ENCODE results near the gene ARL8B. TPM values are rescaled to one million over a fixed set of nuclear protein-coding genes. Genes with fewer than 3 reads are reported as not detected.

The ARL8B gene
- total and polyA plus RNA-seq, 9 of the 15 experiments (the other 6 are each of a cell fraction or from before 2014, with no cell fraction given): 28.5 to 99.4 (median 77.2) TPM

- TF ChIP-seq YY1 (IDR thresholded peaks at IDR 0.05; ENCODE audit: borderline replicate concordance in 1 of 3, control insufficient read depth in 1 of 3, extremely low read depth in 1 of 3, insufficient read depth in 3 of 3, insufficient read length in 1 of 3, insufficient replicate concordance in 2 of 3, low read depth in 1 of 3, low read length in 2 of 3) (peak in 1 of 3 experiments; percentile 52), RB1 (IDR thresholded peaks at IDR 0.05; ENCODE audit: low read depth) (no peak; the same call in 1 of the 2 replicates), GABPB1 (CRISPR knock-in tag; IDR thresholded peaks at IDR 0.05) (peak; percentile 72), DPF2 (IDR thresholded peaks at IDR 0.05) (peak; percentile 50), FOXM1 (IDR thresholded peaks at IDR 0.05; ENCODE audit: low read depth) (no peak), FOXM1 (CRISPR knock-in tag; IDR thresholded peaks at IDR 0.05; ENCODE audit: low read depth) (0 out of 2 replicates have a peak, but pooled peaks have one; percentile 6), ZEB2 (IDR thresholded peaks at IDR 0.05) (no peak), TEAD1 (CRISPR knock-in tag; IDR thresholded peaks at IDR 0.05) (peak in 1 of 2 experiments; percentile 45; a peak in 1 of 4 replicates), GATAD2B (IDR thresholded peaks at IDR 0.05; ENCODE audit: borderline replicate concordance) (peak; percentile 5; the same call in 1 of the 2 replicates), POLR2AphosphoS2 (IDR thresholded peaks at IDR 0.05; ENCODE audit: low read length) (no peak; the same call in 1 of the 2 replicates), CHD7 (IDR thresholded peaks at IDR 0.05; ENCODE audit: low read depth, low read length) (no peak), NBN (IDR thresholded peaks at IDR 0.05; ENCODE audit: low read depth) (no peak), NR4A1 (CRISPR knock-in tag; IDR thresholded peaks at IDR 0.05) (no peak), NR4A1 (tag; IDR thresholded peaks at IDR 0.05) (no peak), CHD2 (IDR thresholded peaks at IDR 0.05; ENCODE audit: low read depth, low read length) (no peak), RAD21 (CRISPR knock-in tag; conservative IDR thresholded peaks at IDR 0.05 in 1 of 2, IDR thresholded peaks at IDR 0.05 in 1 of 2) (peak in 1 of 2 experiments; percentile 15; a peak in 2 of 4 replicates), ZNF253 (CRISPR knock-in tag; conservative IDR thresholded peaks at IDR 0.05) (no peak)
Measured at GRCh38 chr3:5188419-5189221, 66.5 kb downstream of the ARL8B start (continued).

Data from K562 (cell line).